Natural killer cell (primary cell): ENCODE results near the gene SLC36A4. TPM values are rescaled to one million over a fixed set of nuclear protein-coding genes. Genes with fewer than 3 reads are reported as not detected.

Experiments
- ATAC-seq, 3 donors: fragments of 150-1000 bp in 2 of 3; fragments of 200-7000 bp in 1 of 3; cut with Tn5 transposase; 1 replicate in 1 of 3; 2 replicates in 2 of 3; pipeline ENCODE4 v1.10.0; 2021; ENCODE audit warnings: mild to moderate bottlenecking in 2 of 3, moderate library complexity in 2 of 3
- DNase-seq, 2 donors: peaks; one replicate each; pipeline versions ENCODE4 v3.0.0 to v3.0.0-alpha.2; 2013 to 2021; ENCODE audit warnings: mixed read lengths in 1 of 2
- H3K27ac ChIP-seq: one replicate; pipeline ENCODE4 v1.5.1; 2013; ENCODE audit warnings: mild to moderate bottlenecking, low read length
- H3K27me3 ChIP-seq: one replicate; pipeline ENCODE4 v1.6.1; 2013; ENCODE audit warnings: low read length; ENCODE audit not compliant: control insufficient read depth, insufficient read depth
- H3K36me3 ChIP-seq: one replicate; pipeline ENCODE4 v1.6.1; 2013; ENCODE audit warnings: low read length; ENCODE audit not compliant: control insufficient read depth, insufficient read depth
- H3K4me1 ChIP-seq: one replicate; pipeline ENCODE4 v1.6.1; 2013; ENCODE audit warnings: low read length; ENCODE audit not compliant: control insufficient read depth, insufficient read depth
- H3K4me3 ChIP-seq: one replicate; pipeline ENCODE4 v1.5.1; 2013; ENCODE audit warnings: low read length
- H3K9me3 ChIP-seq: one replicate; pipeline ENCODE4 v1.6.1; 2013; ENCODE audit warnings: low read length; ENCODE audit not compliant: control insufficient read depth, insufficient read depth
- H3K27ac Mint-ChIP-seq, 2 donors: one replicate each; pipeline ENCODE4 v1.8.0; 2022; ENCODE audit warnings: mild to moderate bottlenecking in 2 of 2, mixed read lengths in 2 of 2, moderate library complexity in 1 of 2
- H3K27me3 Mint-ChIP-seq, 2 donors: one replicate each; pipeline ENCODE4 v1.8.0; 2022; ENCODE audit warnings: low read depth in 2 of 2, mixed read lengths in 2 of 2
- H3K36me3 Mint-ChIP-seq: one replicate; pipeline ENCODE4 v1.8.0; 2022; ENCODE audit warnings: mixed read lengths
- H3K4me1 Mint-ChIP-seq, 2 donors: one replicate each; pipeline ENCODE4 v1.8.0; 2022; ENCODE audit warnings: mixed read lengths in 2 of 2
- H3K4me3 Mint-ChIP-seq: one replicate; pipeline ENCODE4 v1.8.0; 2022; ENCODE audit warnings: mild to moderate bottlenecking, moderate library complexity, mixed read lengths
- H3K9me3 Mint-ChIP-seq, 2 donors: one replicate each; pipeline ENCODE4 v1.8.0; 2022; ENCODE audit warnings: mixed read lengths in 2 of 2
- WGBS: methylation state at CpG from one replicate; pipeline ENCODE4 v1.1.7; 2013; ENCODE audit warnings: missing lambda C conversion rate; ENCODE audit not compliant: insufficient coverage; 5-methylcytosine and 5-hydroxymethylcytosine counted together
- intact Hi-C: fragments of 100-400 bp; cut with micrococcal nuclease; formaldehyde crosslinking; loops from one replicate; pipeline ENCODE4 v1.14.2; 2022
- total RNA-seq, 4 donors: library from RNA; stranded (reverse); fragments of 120-200 nt in 1 of 4; gene quantifications; one replicate each; pipeline versions ENCODE4 v1.2.3 to v1.2.4, GENCODE V29; 2013 to 2022
- TF ChIP-seq, protein P1 (sequence below): fragments of 200-600 bp; IDR thresholded peaks from one replicate; pipeline ENCODE4 v1.8.0; 2022; ENCODE audit warnings: antibody characterized with exemption

Gene SLC36A4
- total RNA-seq, 3 donors from 2014 or later (not counting 1 experiment from before 2014, with no cell fraction given): 14.2 to 17.0 (median 14.6) TPM

DNA sequence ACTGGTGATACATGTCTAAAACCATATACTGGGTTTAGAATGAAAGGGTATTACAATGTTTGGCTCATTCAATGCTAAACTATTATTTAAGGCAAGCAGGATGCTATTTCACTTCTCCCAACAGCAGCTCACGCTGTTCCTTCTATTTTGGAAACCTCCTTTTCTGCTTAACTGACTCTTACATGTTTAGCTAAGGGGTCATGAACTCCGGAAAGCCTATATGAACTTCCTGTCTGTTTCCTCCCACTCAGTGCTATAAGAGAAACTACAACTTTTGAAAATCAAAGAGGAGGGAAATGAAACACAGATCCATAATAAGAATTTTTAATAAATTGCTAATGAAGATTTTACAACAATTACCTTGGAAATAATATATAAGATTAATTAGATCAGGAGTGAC, 30.9 kb downstream of the SLC36A4 start:
- Histone ChIP-seq H3K27me3 (no peaks in the 10 kb centered on the region), H3K9me3 (no peaks in the 10 kb centered on the region), H3K36me3 (peaks cover 9% of the 10 kb centered on the region), H3K27ac (no peak overlapping the region), H3K4me1 (no peaks in the 10 kb centered on the region), H3K4me3 (no peak overlapping the region)
- TF ChIP-seq, protein P1, sequence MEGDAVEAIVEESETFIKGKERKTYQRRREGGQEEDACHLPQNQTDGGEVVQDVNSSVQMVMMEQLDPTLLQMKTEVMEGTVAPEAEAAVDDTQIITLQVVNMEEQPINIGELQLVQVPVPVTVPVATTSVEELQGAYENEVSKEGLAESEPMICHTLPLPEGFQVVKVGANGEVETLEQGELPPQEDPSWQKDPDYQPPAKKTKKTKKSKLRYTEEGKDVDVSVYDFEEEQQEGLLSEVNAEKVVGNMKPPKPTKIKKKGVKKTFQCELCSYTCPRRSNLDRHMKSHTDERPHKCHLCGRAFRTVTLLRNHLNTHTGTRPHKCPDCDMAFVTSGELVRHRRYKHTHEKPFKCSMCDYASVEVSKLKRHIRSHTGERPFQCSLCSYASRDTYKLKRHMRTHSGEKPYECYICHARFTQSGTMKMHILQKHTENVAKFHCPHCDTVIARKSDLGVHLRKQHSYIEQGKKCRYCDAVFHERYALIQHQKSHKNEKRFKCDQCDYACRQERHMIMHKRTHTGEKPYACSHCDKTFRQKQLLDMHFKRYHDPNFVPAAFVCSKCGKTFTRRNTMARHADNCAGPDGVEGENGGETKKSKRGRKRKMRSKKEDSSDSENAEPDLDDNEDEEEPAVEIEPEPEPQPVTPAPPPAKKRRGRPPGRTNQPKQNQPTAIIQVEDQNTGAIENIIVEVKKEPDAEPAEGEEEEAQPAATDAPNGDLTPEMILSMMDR: no peak
- intact Hi-C loops: no loop called here
- H3K36me3 Mint-ChIP-seq: peaks cover 8% of the 10 kb centered on the region
- no peak for DNase-seq
- H3K4me3 Mint-ChIP-seq: no peak overlapping the region
- H3K27me3 Mint-ChIP-seq: no peaks in the 10 kb centered on the region
- 46% methylated on average over 2 of the region's 2 CpGs for WGBS
- H3K9me3 Mint-ChIP-seq: no peaks in the 10 kb centered on the region
- H3K4me1 Mint-ChIP-seq: peaks cover 6 to 18% of the 10 kb centered on the region in 2 donors
- peak overlapping the region in 1 of 2 donors; percentile 38 for H3K27ac Mint-ChIP-seq
- no peak for ATAC-seq

DNA sequence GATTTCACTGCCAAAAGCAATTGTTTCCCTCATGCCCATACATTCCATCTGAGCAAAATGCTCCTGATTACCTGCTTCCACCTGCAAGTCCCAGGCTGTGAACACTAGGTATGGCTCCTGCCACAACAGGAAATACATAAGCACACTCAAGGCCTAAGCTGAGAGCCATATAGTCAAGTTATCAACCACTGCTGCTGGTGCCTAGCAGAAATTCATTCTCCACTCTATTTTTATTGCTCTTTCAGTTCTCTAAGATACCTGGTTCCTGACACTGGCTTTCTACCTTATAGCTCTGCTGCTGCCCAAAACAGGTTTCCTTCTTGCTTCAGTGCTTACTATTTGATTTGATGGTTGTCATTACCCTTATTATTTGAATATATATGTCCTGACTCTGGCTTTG, 31.6 kb downstream of the SLC36A4 start:
- Histone ChIP-seq H3K27ac (no peak overlapping the region), H3K9me3 (no peaks in the 10 kb centered on the region), H3K4me3 (no peak overlapping the region), H3K27me3 (no peaks in the 10 kb centered on the region), H3K4me1 (no peaks in the 10 kb centered on the region), H3K36me3 (peaks cover 9% of the 10 kb centered on the region)
- H3K36me3 Mint-ChIP-seq: peaks cover 8% of the 10 kb centered on the region
- H3K4me1 Mint-ChIP-seq: peaks cover 6 to 18% of the 10 kb centered on the region in 2 donors
- H3K9me3 Mint-ChIP-seq: no peaks in the 10 kb centered on the region
- ATAC-seq (no peak), DNase-seq (no peak)
- no peaks in the 10 kb centered on the region for H3K27me3 Mint-ChIP-seq
- TF ChIP-seq, protein P1: no peak
- intact Hi-C loops: no loop called here
- no peak overlapping the region for H3K4me3 Mint-ChIP-seq
- H3K27ac Mint-ChIP-seq: peak overlapping the region in 1 of 2 donors; percentile 38

DNA sequence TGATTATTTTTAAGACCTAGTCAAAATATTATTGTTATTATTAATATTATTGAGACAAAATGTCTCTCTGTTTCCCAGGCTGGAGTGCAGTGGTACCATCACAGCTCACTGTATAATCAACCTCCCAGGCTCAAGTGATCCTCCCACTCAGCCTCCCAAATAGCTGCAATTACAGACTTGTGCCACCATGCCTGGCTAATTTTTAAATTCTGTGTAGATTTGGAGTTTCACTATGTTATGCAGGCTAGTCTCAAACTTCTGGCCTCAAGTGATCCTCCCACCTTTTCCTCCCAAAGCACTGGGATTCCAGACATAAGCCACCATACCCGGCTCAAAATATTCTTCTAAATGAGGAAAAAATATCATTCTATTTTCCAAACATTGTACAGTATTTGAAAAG, 37.0 kb downstream of the SLC36A4 start:
- intact Hi-C loops: no loop called here
- no peaks in the 10 kb centered on the region for H3K27me3 Mint-ChIP-seq
- no peak overlapping the region for H3K27ac Mint-ChIP-seq
- TF ChIP-seq, protein P1: no peak
- H3K4me3 ChIP-seq: no peak overlapping the region
- no peak for DNase-seq
- WGBS: no CpG with 5 or more reads among the region's 1 CpG
- H3K9me3 Mint-ChIP-seq: no peaks in the 10 kb centered on the region
- peaks cover 8% of the 10 kb centered on the region for H3K36me3 Mint-ChIP-seq
- no peaks in the 10 kb centered on the region for H3K9me3 ChIP-seq
- no peaks in the 10 kb centered on the region for H3K4me1 Mint-ChIP-seq
- H3K36me3 ChIP-seq: peaks cover 11% of the 10 kb centered on the region
- ATAC-seq: no peak
- H3K4me1 ChIP-seq: no peaks in the 10 kb centered on the region
- no peak overlapping the region for H3K27ac ChIP-seq
- H3K27me3 ChIP-seq: no peaks in the 10 kb centered on the region
- no peak overlapping the region for H3K4me3 Mint-ChIP-seq

DNA sequence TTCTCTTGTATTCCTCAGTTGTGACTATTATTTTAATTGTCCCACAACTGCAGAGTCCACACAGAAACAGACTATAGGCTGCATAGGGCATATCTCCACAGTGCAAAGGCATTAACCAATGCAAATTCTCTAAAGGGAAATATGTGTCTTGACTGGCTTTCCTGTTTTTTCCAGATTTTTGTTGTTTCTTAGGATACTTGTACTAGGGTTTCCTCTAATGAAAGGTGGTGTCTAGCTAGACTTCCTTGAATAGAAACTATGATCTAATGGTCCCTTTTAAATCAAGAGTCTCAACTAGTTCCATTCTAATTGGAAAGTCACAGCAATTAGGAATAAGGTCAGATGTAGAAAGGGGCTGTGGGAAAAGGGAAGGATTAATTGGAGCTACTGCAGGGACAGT, 37.6 kb downstream of the SLC36A4 start:
- Mint-ChIP-seq H3K27me3 (no peaks in the 10 kb centered on the region), H3K27ac (no peak overlapping the region), H3K36me3 (peaks cover 8% of the 10 kb centered on the region), H3K4me3 (no peak overlapping the region), H3K9me3 (no peaks in the 10 kb centered on the region), H3K4me1 (no peaks in the 10 kb centered on the region)
- peaks cover 11% of the 10 kb centered on the region for H3K36me3 ChIP-seq
- no peaks in the 10 kb centered on the region for H3K4me1 ChIP-seq
- intact Hi-C loops: no loop called here
- no peaks in the 10 kb centered on the region for H3K9me3 ChIP-seq
- ATAC-seq (no peak), DNase-seq (no peak)
- TF ChIP-seq, protein P1: no peak
- H3K27ac ChIP-seq: no peak overlapping the region
- no peaks in the 10 kb centered on the region for H3K27me3 ChIP-seq
- no peak overlapping the region for H3K4me3 ChIP-seq
